H1 (cell line): ENCODE measurements around the gene GLIPR1. TPM values are rescaled to one million over a fixed set of nuclear protein-coding genes. Genes with fewer than 3 reads are reported as not detected.

Source experiments
- CBX5 ChIP-seq: fragments of 300-800, 300-1000 bp; sonication (generic); IDR thresholded peaks from 2 replicates; pipeline ENCODE4 v1.7.1; 2016; ENCODE audit warnings: antibody characterized with exemption, low read length, low read depth
- EZH2 ChIP-seq: fragments of 200-600 bp; sonication (generic); IDR thresholded peaks from 2 replicates; pipeline ENCODE4 v1.7.1; 2012; ENCODE audit warnings: low read depth, mild to moderate bottlenecking, moderate library complexity, low read length, inconsistent platforms; ENCODE audit not compliant: severe bottlenecking
- GABPA ChIP-seq: IDR thresholded peaks from 2 replicates; pipeline ENCODE4 v1.6.1; 2011; ENCODE audit warnings: mild to moderate bottlenecking, low read length, moderate library complexity, borderline replicate concordance; ENCODE audit not compliant: insufficient read depth
- KDM1A ChIP-seq: fragments of 200-600, 300-600 bp; sonication (generic); IDR thresholded peaks from 2 replicates; pipeline ENCODE4 v1.7.1; 2016; ENCODE audit warnings: mild to moderate bottlenecking, low read length, borderline replicate concordance
- KDM4A ChIP-seq: IDR thresholded peaks from one replicate; pipeline ENCODE4 v1.7.1; 2012; ENCODE audit warnings: low read depth, mild to moderate bottlenecking, moderate library complexity, low read length, inconsistent platforms; ENCODE audit not compliant: severe bottlenecking
- USF2 ChIP-seq: IDR thresholded peaks from 2 replicates; pipeline ENCODE4 v1.6.1; 2011; ENCODE audit warnings: low read length, improper control_type of control experiment
- polyA plus RNA-seq, 7 experiments: library from polyadenylated mRNA; depleted of rRNA in 3 of 7; stranded (reverse) in 5 of 7; unstranded in 2 of 7; fragments of >200 nt in 5 of 7; fragments of 200-250 nt in 2 of 7; gene quantifications; 1 replicate in 5 of 7; 2 replicates in 1 of 7; 4 replicates in 1 of 7; pipeline versions ENCODE4 v1.2.1 to v1.2.3, GENCODE V29; 2011 to 2013; ENCODE audit warnings: missing spikeins in 2 of 7, mixed read lengths in 2 of 7
- total RNA-seq: library from RNA; stranded (reverse); fragmentation: NEBNext Ultra II Directional; extraction: Animal tissue kit (Norgen Biotek cat#: 25700); gene quantifications from 2 replicates; pipeline ENCODE4 v1.2.1, GENCODE V29; 2021

GLIPR1 gene
- total and polyA plus RNA-seq, 2 of the 8 experiments (the other 6 are each of a cell fraction or from before 2014, with no cell fraction given) = 0.23 to 1.5 TPM

GRCh38 chr12:75483431-75483830, 2.9 kb downstream of the GLIPR1 start (continued):
- TF ChIP-seq EZH2 = no peak
- no peak for TF ChIP-seq KDM1A
- no peak for TF ChIP-seq USF2
- no peak for TF ChIP-seq GABPA
- TF ChIP-seq CBX5 = no peak
- TF ChIP-seq KDM4A = no peak
